Measurements from ENCODE around the gene LEMD2. TPM values are rescaled to one million over a fixed set of nuclear protein-coding genes. Genes with fewer than 3 reads are reported as not detected.

Gene LEMD2
- polyA plus RNA-seq, 3 donors = 11.4 to 59.5 (median 13.8) TPM

DNA sequence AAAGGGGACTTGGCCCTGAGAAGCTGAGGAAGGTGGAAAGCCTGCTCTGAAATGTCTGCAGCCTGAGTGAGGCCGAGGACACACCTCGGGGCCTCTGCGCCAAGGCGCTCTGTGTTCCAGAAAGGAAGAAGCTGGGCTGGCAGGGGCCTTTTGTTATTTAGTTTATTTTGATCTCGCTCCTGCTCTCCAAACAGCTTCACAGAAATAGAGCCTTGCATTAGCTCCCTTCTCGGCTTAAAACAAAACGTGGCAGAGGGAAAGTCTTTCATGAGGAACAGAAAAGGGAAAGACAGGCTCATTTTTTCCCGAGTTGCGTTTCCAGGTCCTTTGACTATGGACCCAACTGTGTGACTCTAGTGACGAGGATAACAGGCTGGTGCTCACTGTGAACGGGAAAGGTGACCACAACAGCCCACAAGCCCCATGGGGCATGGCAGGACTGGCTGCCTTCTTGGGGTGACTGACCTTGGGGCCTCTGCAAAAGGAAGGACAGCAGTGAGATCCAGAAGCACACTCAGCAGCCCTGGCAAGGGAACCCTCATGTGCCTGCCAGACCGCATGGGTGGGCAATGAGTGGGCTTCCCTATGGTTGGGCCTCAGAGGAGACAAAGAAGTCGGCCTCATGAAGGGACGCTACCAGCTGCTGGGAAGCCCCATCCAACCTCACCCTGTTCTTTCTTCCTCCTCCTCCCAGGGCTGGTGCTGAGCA lies 18.7 kb downstream of the LEMD2 start:
- H3K9me3 Mint-ChIP-seq = no peaks in the 10 kb centered on the region
- DNase-seq = no peak
- Histone ChIP-seq H3K4me3 (replicated peaks in 1 of 3; ENCODE audit: low read depth in 2 of 3, low read length in 3 of 3) (no peak overlapping the region), H3K9ac (ENCODE audit: insufficient read depth, low read length, poor library complexity, severe bottlenecking) (no peak overlapping the region), H3K79me2 (ENCODE audit: insufficient read depth, low read length) (no peaks in the 10 kb centered on the region), H3K9me3 (replicated peaks in 1 of 2; ENCODE audit: control insufficient read depth in 1 of 2, insufficient read depth in 1 of 2, low read length in 2 of 2) (no peaks in the 10 kb centered on the region), H3K36me3 (replicated peaks in 1 of 2; ENCODE audit: control insufficient read depth in 1 of 2, insufficient read depth in 2 of 2, low read length in 2 of 2) (peaks cover 27 to 34% of the 10 kb centered on the region in 2 donors), H2AFZ (ENCODE audit: insufficient read depth, low read depth, low read length, poor library complexity, severe bottlenecking) (no peak overlapping the region), H3K4me1 (ENCODE audit: control insufficient read depth in 1 of 2, insufficient read depth in 2 of 2, low read length in 2 of 2) (peaks cover 0 to 4% of the 10 kb centered on the region in 2 donors), H3K4me2 (replicated peaks; ENCODE audit: extremely low read depth, low read length, poor library complexity, severe bottlenecking) (no peak overlapping the region), H3K27ac (ENCODE audit: low read depth in 1 of 2, low read length in 2 of 2) (no peak overlapping the region), H3K27me3 (ENCODE audit: control insufficient read depth in 2 of 2, insufficient read depth in 2 of 2, low read length in 2 of 2) (peaks cover 0 to 15% of the 10 kb centered on the region in 2 donors), H4K20me1 (ENCODE audit: insufficient read depth, low read length) (peaks cover 33% of the 10 kb centered on the region)
- H3K36me3 Mint-ChIP-seq = peaks cover 31 to 35% of the 10 kb centered on the region in 2 donors
- intact Hi-C loops (cut with micrococcal nuclease) = loop anchor here (2.0 to 10.0 kb wide), 2 partner anchors 257 to 385 kb away; no protein-coding TSS in a partner anchor
- H3K4me1 Mint-ChIP-seq = peaks cover 9% of the 10 kb centered on the region
- no peak overlapping the region for H3K4me3 Mint-ChIP-seq
- TF ChIP-seq, protein P1, sequence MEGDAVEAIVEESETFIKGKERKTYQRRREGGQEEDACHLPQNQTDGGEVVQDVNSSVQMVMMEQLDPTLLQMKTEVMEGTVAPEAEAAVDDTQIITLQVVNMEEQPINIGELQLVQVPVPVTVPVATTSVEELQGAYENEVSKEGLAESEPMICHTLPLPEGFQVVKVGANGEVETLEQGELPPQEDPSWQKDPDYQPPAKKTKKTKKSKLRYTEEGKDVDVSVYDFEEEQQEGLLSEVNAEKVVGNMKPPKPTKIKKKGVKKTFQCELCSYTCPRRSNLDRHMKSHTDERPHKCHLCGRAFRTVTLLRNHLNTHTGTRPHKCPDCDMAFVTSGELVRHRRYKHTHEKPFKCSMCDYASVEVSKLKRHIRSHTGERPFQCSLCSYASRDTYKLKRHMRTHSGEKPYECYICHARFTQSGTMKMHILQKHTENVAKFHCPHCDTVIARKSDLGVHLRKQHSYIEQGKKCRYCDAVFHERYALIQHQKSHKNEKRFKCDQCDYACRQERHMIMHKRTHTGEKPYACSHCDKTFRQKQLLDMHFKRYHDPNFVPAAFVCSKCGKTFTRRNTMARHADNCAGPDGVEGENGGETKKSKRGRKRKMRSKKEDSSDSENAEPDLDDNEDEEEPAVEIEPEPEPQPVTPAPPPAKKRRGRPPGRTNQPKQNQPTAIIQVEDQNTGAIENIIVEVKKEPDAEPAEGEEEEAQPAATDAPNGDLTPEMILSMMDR (IDR thresholded peaks at IDR 0.05) = no peak
- peaks cover 3 to 21% (median 14%) of the 10 kb centered on the region in 3 donors for H3K27me3 Mint-ChIP-seq (ENCODE audit: low read depth in 3 of 3)
- H3K27ac Mint-ChIP-seq = peak overlapping the region in 1 of 7 donors; percentile 40
- 43% methylated on average over 8 of the region's 14 CpGs for WGBS (ENCODE audit: insufficient coverage)

DNA sequence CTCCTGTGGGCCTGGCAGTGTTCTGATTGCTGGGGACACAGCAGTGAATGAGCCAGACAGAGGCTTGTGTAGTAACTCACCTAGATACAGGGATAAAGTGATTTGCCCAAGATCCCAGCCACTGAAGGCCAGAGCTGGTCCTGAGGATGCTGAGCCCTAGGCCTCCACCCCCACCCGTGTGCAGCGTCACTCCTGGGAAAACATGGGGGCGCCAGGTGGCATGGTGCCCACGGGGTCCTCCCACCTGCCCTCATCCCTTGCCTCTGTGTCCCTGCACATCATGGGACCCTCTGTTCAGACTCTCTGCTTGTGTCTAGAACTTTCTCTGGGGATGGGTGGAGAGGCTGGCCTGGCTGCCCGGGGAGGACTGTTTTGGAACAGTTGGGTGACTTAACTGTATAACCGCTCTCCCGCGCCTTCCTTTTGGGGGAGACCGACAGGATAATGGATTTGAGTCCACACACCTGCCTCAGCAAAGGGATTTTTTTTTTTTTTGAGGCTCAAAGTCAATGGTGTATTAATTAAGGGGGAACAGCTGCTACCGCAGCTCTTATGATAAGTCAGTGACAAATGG lies 19.6 kb downstream of the LEMD2 start:
- H3K27ac Mint-ChIP-seq = no peak overlapping the region

More for the DNA sequence above, 19.6 kb downstream of the LEMD2 start:
- H3K36me3 Mint-ChIP-seq = peaks cover 22 to 26% of the 10 kb centered on the region in 2 donors
- TF ChIP-seq, protein P1 (IDR thresholded peaks at IDR 0.05) = no peak
- intact Hi-C loops (cut with micrococcal nuclease) = loop anchor here in 1 of 2 donors (5.0 kb wide), 1 partner anchor 258 kb away; no protein-coding TSS in a partner anchor
- no peak for DNase-seq
- Histone ChIP-seq H3K4me2 (replicated peaks; ENCODE audit: extremely low read depth, low read length, poor library complexity, severe bottlenecking) (no peak overlapping the region), H3K79me2 (ENCODE audit: insufficient read depth, low read length) (no peaks in the 10 kb centered on the region), H3K4me1 (ENCODE audit: control insufficient read depth in 1 of 2, insufficient read depth in 2 of 2, low read length in 2 of 2) (peaks cover 0 to 4% of the 10 kb centered on the region in 2 donors), H3K27me3 (ENCODE audit: control insufficient read depth in 2 of 2, insufficient read depth in 2 of 2, low read length in 2 of 2) (peaks cover 0 to 15% of the 10 kb centered on the region in 2 donors), H3K4me3 (replicated peaks in 1 of 3; ENCODE audit: low read depth in 2 of 3, low read length in 3 of 3) (no peak overlapping the region), H3K9me3 (replicated peaks in 1 of 2; ENCODE audit: control insufficient read depth in 1 of 2, insufficient read depth in 1 of 2, low read length in 2 of 2) (no peaks in the 10 kb centered on the region), H2AFZ (ENCODE audit: insufficient read depth, low read depth, low read length, poor library complexity, severe bottlenecking) (no peak overlapping the region), H4K20me1 (ENCODE audit: insufficient read depth, low read length) (peaks cover 33% of the 10 kb centered on the region), H3K36me3 (replicated peaks in 1 of 2; ENCODE audit: control insufficient read depth in 1 of 2, insufficient read depth in 2 of 2, low read length in 2 of 2) (peaks cover 18 to 25% of the 10 kb centered on the region in 2 donors), H3K27ac (ENCODE audit: low read depth in 1 of 2, low read length in 2 of 2) (no peak overlapping the region), H3K9ac (ENCODE audit: insufficient read depth, low read length, poor library complexity, severe bottlenecking) (no peak overlapping the region)
- H3K27me3 Mint-ChIP-seq (ENCODE audit: low read depth in 3 of 3) = peaks cover 3 to 22% (median 14%) of the 10 kb centered on the region in 3 donors
- H3K4me3 Mint-ChIP-seq = no peak overlapping the region
- peaks cover 9% of the 10 kb centered on the region for H3K4me1 Mint-ChIP-seq
- H3K9me3 Mint-ChIP-seq = no peaks in the 10 kb centered on the region
- WGBS (ENCODE audit: insufficient coverage) = 87% methylated on average over 3 of the region's 10 CpGs

Measured in CD14-positive monocyte (primary cell).